Bronchial smooth muscle cell (primary cell): ENCODE data around the gene OTOGL. TPM values are rescaled to one million over a fixed set of nuclear protein-coding genes. Genes with fewer than 3 reads are reported as not detected.

Source experiments
- total RNA-seq: library from RNA; depleted of rRNA; stranded (reverse); fragments of >200 nt; gene quantifications from 2 replicates; pipeline ENCODE4 v1.2.1, GENCODE V29; 2014

OTOGL gene, protein sequence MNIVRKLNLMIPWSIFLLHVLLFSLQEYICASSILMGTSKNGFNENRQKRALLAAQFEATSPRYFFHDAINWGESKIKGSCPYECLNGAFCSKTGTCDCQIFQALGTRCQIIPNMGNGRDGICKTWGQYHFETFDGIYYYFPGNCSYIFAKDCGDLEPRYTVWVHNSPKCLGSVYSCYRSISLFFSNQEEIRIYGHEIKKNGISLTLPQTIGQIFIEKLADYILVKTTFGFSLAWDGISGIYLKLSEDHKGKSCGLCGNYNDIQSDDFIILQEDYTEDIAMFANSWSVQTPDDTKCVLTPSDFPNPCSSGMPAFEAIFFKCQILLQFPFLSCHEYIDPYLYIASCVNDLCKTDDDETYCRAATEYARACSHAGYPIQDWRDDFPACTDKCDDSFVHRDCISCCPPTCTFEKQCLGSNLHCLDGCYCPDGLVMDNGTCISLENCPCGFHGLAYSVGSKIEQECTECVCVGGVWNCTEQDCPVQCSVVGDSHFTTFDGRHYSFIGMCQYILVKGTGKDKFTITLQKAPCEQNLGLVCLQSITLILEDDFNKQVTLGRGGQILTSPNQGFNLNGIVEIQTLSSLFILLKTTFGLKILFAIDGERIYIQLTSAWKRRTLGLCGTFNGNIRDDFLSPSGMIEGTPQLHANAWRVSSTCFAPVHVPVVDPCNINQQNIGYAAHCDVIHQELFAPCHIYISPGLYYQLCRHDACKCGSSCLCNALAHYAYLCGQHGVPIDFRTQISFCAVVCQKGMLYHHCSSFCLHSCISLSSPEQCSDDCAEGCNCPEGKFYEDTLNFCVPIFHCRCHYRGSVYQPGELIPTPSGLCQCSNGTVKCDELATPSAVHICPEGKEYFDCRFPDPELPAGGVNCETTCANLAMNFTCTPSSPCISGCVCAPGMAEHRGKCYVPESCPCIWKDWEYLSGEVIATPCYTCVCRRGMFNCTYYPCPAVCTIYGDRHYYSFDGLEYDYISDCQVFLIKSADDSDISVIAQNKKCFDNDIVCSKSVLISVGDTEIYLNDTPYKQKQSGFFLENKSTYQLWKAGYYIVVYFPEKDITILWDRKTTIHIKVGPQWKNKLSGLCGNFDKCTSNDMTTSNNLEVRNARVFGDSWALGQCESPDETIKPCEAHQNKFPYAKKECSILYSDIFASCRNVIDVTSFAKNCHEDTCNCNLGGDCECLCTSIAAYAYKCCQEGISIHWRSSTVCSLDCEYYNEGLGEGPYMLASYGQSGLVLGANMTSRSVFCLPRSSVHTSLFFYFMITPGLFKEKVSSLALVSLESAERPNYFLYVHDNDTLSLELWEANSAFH (N-terminal part only)
- total RNA-seq = 0.16 and 0.43 TPM in 2 replicates

DNA sequence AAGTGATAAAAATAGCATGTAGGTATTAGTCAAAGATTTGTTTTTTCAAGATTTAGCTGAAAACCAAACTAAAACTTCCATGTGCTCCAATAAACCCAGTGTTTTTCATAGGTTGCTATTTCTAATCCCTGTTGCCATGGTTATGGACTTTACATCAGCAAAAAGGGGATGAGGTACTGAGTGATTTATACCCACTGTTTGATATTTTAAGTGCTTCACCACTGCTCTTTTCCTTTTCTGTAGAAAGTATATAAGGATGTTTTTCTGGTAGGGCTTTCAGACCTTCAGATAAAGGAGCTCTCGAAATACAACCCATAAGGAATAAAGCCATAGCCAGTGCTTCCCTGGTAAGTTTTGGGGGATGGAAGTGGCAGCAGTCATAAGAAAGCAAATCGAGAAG is at the start of gene OTOGL:
TSS of gene OTOGL (plus strand) at position 279 of the 400 bp plus-strand sequence. CDS start 109,895 bp downstream, outside the sequence.

Other genes starting within 250 kb of the OTOGL start
- 105 and 111 TPM in 2 replicates for gene PPP1R12A, start 164.4 kb upstream of the OTOGL start, total RNA-seq